CD4-positive, alpha-beta T cell treated with Interferon alpha-2 for 1 hour (primary cell): ENCODE measurements around the gene GAS2.

Experiments
- DNase-seq, 2 donors: peaks; one replicate each; pipeline ENCODE4 v3.0.0-alpha.2; 2020 to 2022

GAS2 gene

DNA sequence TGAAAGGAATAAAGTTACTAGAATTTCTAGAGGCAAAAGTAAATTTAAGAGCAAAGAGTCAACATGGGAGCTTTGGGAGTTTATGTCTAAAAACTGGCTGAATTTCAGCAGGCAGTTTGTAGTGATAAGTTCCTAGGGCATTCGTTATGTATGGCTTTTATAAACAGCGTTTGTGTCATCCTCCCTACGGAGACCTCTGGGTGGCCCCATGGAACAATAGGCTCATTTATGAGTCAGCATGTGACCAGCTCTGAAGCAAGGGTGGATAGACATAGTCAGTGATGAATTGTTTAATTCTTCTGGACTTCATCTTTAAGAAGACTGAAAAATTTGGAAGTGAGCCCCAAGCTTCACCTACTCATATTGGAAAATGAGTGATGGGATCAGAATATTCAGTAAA, 126.1 kb downstream of the GAS2 start:
- DNase-seq, result no peak

DNA sequence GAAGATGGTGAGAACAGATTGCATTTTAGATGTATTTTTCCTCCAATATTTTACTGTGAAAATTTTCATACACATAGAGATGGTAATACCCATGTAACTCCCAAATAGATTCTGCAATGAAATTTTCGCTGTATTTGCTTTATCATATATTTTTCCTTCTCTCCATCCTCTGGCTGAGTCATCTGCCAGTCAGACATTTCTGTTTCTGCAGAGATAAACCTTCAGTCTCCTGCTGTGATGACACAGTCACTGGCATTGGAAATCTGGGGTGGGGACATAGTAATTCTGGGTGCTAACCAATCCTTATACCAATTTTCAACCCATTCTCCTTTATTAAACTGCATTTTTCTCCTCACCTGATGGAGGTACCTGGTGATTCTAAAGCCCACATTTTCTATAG, 129.5 kb downstream of the GAS2 start:
- DNase-seq, result no peak

DNA sequence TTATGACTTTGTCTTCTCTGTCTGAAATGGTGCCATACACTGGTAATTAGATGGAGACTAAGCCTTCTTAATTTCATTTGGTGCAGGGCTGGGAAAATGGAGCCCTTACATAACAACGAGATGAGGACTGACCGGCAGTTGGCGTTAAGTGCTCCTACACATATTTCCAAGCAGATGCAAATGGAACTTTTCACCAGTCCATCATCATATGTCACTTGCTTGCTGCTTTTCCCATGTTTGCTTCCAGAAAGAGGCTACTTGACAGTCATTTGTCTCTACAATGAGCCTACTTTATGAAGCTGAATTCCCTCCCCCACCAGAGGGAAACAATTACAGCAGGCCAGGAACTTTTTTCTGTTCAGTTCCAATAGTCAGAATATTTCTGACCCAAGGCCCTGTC, 130.6 kb downstream of the GAS2 start:
- DNase-seq, result no peak

DNA sequence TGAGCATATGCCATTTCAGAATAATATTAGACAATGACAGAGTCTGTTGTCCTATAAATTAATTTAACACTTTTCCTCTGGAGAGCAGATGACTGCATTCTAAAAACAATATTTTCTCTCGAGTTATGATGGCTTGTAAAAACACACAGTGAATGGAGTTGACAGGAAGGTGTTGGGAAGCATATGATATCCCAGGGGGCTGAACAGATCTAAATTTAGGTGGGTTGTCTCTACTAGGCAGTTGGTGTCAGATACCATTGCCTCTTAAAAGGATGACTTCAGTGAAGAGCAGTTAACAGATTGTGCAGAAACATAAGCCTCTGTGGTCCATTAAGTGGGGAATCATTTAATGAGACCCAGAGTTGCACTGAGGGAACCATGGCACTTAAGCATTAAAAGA, 132.5 kb downstream of the GAS2 start:
- DNase-seq, result no peak

DNA sequence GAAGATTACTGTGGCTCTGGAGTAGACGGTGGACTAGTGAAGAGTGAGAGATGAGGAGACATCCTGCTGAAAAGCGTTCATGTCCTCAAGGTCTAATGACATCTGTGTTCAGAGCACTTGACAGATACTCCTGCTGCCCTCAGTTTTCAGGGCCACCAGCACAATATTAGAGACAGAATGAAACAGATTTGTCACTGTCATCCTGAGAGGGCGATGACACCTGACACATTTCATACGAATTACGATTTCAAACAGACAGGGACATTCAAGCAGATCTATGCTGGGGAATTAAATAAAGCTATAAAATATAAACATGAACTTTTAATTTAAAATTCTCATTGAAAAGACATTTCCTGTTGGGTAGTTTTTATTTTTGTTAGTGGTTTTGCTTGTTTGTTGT, 134.1 kb downstream of the GAS2 start:
- no peak for DNase-seq

DNA sequence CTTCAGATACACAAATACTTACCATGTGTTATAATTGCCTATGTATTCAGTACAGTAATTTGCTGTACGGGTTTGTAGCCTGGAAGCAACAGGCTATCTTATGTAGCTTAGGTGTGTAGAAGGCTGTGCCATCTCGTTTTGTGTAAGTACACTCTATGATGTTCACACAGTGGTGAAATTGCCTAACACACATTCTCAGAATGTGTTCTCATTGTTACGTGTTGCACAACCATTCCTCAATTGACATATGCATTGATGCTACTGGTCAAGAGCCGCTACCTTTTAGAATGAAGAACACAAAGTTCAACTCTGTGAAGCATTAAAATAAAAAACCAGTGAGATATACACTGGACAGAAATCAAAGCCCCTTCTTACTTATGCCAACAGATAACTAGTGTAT, 136.4 kb downstream of the GAS2 start:
- no peak for DNase-seq

DNA sequence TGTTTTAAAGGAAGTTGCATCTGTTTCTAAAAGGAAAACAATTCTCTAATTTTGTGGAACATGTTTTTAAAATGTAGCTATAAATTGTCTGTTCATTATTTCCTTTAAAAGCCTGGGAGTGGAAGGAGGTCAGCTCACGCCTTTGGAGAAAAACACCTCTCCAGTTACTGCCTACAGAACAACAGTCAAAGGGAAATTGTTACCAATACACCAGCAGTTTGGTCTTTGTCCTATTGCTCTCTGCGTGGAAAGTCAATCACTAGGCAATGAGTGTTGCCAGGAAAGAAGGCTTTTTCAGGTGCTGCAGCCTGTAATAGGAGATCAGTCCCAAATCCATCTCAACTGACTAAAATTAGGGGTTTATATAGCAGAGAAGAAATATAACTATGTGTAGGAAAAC, 141.0 kb downstream of the GAS2 start:
- no peak for DNase-seq

DNA sequence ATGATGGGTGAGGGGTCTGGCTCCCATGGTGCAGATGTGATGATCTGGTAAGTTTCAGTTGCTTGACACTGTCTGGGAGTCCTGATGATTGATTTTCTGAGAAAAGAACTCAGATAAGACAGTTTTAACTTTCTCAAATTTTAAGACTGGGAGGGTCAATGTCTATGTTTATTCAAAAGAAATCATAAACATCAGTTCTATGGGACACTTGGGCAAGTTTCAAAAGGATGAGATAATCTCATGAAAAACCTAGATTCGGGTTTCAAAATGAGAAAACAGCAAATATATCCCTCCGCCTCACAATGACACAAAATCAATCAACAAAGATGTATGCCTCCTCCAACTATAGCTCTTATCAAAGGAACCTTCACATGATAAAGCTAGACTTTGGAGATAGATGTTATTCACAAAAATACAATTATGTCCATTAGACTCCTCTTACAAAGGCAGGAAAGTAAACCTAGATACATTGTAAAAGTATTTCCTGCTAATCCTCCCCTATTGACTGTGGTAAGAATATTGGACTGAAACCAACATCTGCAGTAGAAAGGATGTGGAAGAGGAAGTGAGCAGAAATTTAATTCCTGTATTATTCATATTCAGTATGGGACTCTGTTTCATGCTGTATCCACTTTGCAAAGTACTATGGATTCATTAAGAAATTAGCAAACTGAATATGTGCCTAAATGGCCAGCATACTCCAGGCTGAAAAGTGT, 141.6 kb downstream of the GAS2 start:
- DNase-seq, result no peak

DNA sequence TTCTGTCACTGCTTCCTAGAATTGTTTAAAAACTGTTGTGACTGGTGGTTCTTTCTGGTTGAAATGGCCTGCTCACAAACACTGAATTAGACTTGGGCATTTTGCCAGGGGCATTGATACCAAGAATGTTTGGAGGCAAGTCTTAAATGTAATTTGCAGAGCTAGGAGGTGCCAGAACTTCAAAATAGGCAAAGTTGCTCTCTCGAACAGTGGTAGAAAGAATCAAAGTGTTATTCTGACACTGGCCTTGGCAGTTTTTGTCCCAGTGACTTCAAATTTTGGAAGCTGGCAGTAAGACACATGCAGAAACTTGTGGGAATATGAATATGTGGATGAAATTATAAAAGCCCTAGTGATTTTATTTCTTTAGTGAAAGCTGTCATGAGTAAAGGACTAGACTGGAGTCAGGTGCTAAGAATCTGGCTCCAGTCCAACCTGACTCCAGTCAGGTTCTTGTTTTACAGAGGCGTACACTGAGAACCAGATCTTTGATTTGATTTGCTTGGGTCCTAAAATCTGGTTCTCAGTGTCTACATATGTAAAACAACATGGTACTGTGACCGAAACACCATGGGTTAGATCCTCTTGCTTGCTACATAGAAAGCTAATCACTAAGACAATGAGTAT, 142.3 kb downstream of the GAS2 start:
- no peak for DNase-seq

DNA sequence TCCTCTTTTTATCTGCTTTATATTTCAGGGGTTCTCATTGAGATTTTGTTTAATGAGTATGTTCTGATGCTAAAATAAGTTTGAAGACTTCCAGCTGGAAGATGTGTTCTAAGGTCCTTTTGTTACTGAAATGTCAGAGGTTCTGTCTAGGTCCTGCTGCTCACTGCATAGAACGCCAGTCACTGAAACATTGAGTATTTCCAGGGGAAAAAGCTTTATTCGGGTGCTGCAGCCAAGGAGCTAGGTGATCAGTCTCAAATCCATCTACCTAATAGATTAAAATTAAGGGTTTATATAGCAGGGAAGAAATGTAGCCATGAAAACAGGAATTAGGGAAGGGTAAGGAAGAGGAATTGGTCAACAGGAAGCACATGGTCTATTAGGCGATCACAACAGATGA, 143.5 kb downstream of the GAS2 start:
- no peak for DNase-seq

DNA sequence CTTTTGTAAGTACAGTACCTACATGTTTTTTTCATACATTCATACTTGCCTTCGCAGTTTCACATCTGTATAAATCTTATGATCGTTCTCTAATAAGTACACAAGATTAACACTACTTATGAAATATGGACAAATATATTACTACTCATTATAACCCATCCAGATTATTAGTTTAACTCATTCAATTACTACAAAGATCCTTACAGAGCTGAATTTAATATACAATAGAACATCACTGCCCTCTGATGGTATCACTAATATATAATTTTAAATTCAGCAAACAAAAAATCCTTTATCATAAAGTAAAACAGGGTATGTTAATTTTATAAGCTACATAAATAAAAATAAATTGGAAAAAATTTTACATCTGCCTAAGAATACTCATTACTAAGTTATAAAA, 155.8 kb downstream of the GAS2 start:
- DNase-seq, result no peak

DNA sequence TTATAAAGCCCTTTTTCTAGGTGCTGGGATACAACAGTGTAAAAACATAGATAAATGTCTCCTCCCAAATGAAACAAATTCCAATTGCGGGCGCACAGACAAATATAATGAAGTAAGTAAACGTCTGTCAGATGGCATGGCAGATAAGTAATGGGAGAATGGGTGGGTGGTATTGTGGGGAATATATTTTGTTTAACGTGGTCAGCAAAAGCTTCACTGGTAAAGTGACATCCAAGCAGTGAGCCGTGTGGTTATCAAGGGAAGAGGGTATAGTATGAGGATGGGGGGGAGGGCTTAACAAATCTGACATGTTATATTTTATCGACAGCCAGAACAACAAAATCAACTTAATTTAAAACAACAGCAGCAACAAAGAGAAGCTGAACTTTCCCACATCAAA, 162.0 kb downstream of the GAS2 start:
- no peak for DNase-seq

DNA sequence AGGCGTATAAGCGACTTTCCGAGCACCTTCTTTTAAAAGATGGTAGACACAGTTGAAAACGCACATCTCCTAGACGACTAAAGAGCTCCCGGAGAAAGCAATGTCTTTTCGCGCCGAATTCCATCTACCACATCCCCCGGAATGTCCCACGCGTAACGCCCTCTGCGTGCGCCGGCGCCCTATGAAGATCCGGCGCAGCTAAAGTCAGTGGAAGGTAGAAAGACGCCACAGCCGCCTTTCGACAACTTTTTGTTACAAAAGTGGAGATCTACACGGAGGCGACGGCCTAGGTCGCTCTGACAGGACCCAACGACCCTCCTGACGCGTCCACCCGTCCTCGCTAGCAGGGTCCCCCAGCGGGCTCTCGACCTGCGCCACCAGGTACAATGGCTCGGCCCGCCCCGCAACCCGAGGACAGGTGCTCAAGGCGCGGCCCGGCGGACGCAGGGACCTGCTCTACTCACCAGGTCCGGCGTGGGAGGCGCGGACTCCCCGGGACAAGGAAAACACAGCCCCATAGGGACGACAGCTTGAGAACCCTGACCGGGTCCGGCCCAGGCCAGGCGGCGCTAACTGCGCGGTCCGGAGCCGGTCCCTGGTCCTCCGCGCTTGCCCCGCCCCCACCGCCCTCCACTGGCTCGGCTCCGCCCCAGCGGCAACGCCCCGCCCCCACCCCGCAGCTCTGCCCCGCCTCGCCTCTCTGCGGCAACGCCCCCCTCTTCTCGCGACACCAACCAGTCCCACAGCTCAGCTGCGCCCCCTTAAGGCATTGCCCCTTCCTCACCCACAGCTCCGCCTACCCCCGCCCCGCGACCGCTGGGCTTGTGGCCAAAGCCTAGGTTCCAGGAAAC, 163.0 kb downstream of the GAS2 start, which contains the start of gene SVIP:
Gene SVIP, minus strand, starts transcription at position 571 of the 851 bp plus-strand sequence. Its CDS starts 53 bp downstream, at position 518.
- peak; percentile 90 to 94 for DNase-seq

DNA sequence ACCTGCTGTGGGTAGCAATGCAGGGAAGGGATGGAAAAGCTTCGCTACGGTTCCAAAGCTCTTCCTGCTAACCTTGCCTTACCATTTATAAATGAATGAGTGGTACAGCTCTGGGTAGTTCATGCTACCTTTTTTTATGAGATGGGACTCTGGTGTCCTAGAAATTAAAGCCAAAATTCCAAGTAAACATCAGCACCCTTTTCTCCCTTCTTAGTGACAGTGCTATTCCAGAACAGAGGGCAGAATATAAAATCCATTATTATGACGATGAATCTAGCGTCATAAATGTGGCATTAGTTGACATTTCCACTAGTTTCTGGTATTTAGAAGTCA, 163.6 kb downstream of the GAS2 start:
- no peak for DNase-seq

DNA sequence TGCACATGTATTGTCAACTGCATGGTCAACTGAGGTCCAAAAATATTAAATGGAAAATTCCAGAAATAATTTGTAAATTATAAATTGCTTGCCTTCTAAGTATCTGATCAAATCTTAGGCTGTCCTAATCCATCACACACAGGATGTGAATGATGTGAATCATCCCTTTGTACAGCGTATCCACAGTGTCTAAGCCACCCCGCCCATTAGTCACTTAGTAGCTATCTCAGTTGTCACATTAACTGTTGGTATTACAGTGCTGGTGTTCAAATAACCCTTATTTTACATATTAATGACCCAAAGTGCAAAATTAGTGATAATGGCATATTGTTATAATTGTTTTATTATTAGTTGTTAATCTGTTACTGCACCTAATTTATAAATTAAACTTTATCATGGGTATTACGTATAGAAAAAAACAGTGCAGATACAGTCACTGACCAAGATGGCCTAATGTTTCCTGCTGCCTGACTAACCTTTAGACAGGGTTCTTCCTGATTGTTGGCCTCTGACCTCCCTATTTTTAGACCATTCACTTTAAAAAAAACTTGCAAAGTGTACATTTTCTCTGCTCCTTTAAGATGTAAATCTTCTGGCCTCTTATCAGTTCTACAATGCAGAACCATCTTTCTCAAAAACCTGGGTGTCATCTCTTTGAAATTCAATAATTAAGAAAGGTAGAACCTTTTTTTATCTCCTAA, 166.1 kb downstream of the GAS2 start:
- no peak for DNase-seq

DNA sequence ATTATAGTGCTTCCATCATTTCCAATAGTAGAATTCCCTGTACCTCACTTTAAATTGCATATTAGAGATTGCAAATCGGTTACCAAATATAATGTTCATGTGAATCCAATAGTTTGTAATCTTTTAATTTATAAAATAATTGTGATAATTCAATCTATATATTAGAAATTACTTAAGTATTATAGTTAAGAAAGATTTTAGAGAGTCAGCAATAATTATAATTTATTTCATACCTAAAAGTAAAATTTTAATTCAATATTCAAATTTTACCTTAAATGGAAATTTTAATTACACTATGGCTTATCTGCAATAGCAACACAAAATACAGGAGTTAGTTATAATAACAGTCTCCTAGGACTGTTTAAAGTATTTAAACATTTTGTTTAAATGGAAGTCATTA, 180.3 kb downstream of the GAS2 start:
- DNase-seq, result no peak

DNA sequence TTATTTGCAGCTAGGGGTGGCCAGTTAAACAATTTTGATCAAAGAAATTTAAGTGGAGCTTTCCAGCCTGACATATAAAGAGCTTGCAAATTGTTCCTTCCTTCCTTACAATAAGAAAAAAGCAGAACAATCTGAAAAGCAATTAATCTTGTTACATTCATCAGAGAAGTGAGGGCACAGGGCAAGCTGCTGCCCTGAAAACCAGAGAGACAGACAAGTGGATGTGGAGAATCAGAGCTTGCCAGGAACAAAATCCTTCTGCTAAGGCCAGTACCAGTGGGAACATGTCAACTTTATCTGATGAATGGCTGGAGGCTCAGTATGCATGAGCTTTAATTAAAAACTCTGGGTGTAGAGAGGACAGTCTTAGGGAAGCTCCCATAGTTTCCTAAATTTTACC, 185.1 kb downstream of the GAS2 start:
- DNase-seq, result no peak

DNA sequence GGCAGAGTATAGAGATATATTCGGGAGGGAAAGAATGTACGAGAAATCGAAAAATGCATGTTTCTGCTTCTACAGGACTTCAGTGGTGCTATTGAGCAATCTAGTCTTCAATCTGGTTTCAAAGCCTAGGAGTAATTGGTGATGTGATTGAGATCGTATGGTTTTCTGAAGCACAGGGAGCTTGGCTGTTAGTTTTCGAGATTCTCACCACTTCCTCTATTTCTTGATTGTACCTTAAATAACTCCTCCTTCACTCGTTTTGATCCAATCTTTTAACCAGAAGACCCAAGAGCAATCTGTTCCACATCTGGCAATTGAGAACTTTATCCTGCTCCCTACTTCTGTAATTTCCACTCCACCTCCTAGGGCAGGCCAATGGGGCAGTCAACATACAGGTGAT, 193.3 kb downstream of the GAS2 start:
- no peak for DNase-seq

DNA sequence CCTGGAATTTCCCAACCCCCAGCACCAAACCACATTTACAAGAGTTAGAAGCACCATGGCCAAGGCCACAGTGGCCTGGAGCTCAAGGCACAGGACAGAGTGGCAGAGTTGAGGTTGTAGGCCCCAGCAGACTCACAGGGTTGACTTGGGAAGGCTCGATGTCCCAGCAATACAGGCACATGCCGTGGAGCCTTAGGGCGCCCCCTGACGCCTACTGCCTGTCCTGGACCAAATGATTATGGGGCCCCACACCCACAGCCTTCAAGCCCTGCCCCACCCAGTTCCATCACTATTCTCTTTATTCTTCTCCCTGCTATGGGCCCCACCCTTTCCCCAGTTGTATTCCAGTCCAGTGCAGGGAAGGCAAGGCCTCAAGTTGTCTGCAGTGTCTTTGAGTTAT, 193.8 kb downstream of the GAS2 start, which contains the start of gene CCDC179:
Gene CCDC179, minus strand, starts transcription at position 234 of the 400 bp plus-strand sequence. Its CDS starts 53 bp downstream, at position 181.
- no peak for DNase-seq
